DND-41 (cell line): Measurements from ENCODE around the gene SAMD4A.

Experiments
- ATAC-seq: fragments of 200-7000 bp; cut with Tn5 transposase; 3 replicates; pipeline ENCODE4 v1.9.1; 2021; ENCODE audit warnings: low read depth; ENCODE audit not compliant: insufficient read depth
- DNase-seq: peaks from one replicate; pipeline ENCODE4 v3.0.0-alpha.2; 2020
- H2AFZ ChIP-seq: 2 replicates; pipeline ENCODE4 v1.6.0; 2012; ENCODE audit warnings: low read depth, low read length
- H3K27ac ChIP-seq: 2 replicates; pipeline ENCODE4 v1.5.1; 2012; ENCODE audit warnings: low read length, inconsistent platforms
- H3K27me3 ChIP-seq: fragments of 200-600 bp; sonication (generic); 2 replicates; pipeline ENCODE4 v1.6.0; 2012; ENCODE audit warnings: low read length, mild to moderate bottlenecking, inconsistent platforms; ENCODE audit not compliant: insufficient read depth, poor library complexity
- H3K36me3 ChIP-seq: 2 replicates; pipeline ENCODE4 v1.5.1; 2012; ENCODE audit warnings: low read length, inconsistent platforms; ENCODE audit not compliant: insufficient read depth
- H3K4me1 ChIP-seq: 2 replicates; pipeline ENCODE4 v1.5.1; 2012; ENCODE audit warnings: mild to moderate bottlenecking, low read length; ENCODE audit not compliant: insufficient read depth
- H3K4me2 ChIP-seq: 2 replicates; pipeline ENCODE4 v1.6.0; 2012; ENCODE audit warnings: mild to moderate bottlenecking, moderate library complexity, low read length, inconsistent platforms; ENCODE audit not compliant: insufficient read depth
- H3K4me3 ChIP-seq, 2 experiments: fragments of 200-600 bp in 1 of 2; shearing (Covaris generic) in 1 of 2; 2 replicates each; pipeline ENCODE4 v1.5.1; 2012 to 2016; ENCODE audit warnings: inconsistent platforms in 2 of 2, low read length in 2 of 2, mild to moderate bottlenecking in 2 of 2, low read depth in 1 of 2, moderate library complexity in 1 of 2
- H3K79me2 ChIP-seq: 2 replicates; pipeline ENCODE4 v1.6.0; 2012; ENCODE audit warnings: low read length, inconsistent platforms; ENCODE audit not compliant: insufficient read depth
- H3K9ac ChIP-seq: 2 replicates; pipeline ENCODE4 v1.6.0; 2012; ENCODE audit warnings: low read depth, mild to moderate bottlenecking, inconsistent platforms, low read length, moderate library complexity
- H3K9me3 ChIP-seq: 2 replicates; pipeline ENCODE4 v1.5.1; 2012; ENCODE audit warnings: low read length, moderate library complexity, mild to moderate bottlenecking, inconsistent platforms; ENCODE audit not compliant: insufficient read depth, severe bottlenecking
- H4K20me1 ChIP-seq: 2 replicates; pipeline ENCODE4 v1.6.0; 2012; ENCODE audit warnings: low read length; ENCODE audit not compliant: insufficient read depth
- EZH2 ChIP-seq: IDR thresholded peaks from 3 replicates; pipeline ENCODE4 v1.6.1; 2012; ENCODE audit warnings: borderline replicate concordance, low read depth, mild to moderate bottlenecking, moderate library complexity, low read length, inconsistent platforms; ENCODE audit not compliant: severe bottlenecking
- TF ChIP-seq, protein P1 (sequence below): IDR thresholded peaks from 2 replicates; pipeline ENCODE4 v1.5.1; 2012; ENCODE audit warnings: borderline replicate concordance, low read length, moderate library complexity, mild to moderate bottlenecking; ENCODE audit not compliant: poor library complexity, severe bottlenecking; ENCODE audit errors: extremely low read depth

The SAMD4A gene

DNA sequence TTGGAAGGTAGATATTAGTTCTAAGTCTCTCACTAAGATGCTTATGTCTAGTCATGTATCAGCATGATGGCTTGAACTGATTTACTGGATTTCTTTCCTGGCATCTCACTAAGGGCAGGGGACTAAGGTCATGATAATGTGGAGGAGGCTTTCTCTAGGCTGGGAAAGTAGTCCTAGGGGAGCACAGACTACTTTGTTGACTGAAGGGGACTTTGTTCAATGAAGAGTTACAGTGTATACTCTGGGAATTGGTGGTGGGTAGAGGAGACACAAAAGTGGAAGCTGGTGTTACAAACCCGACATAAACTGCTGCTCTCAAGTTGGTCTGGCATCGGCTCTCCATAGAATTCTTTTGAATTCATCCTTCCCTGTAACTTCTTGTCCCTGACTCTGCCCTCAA, 75.2 kb downstream of the SAMD4A start:
- Histone ChIP-seq H3K9ac (no peak overlapping the region), H3K4me3 (no peak overlapping the region), H3K36me3 (no peaks in the 10 kb centered on the region), H4K20me1 (no peaks in the 10 kb centered on the region), H3K9me3 (no peaks in the 10 kb centered on the region), H3K4me2 (no peak overlapping the region), H3K27ac (no peak overlapping the region), H2AFZ (no peak overlapping the region), H3K79me2 (no peaks in the 10 kb centered on the region), H3K4me1 (no peaks in the 10 kb centered on the region), H3K27me3 (peaks cover 49% of the 10 kb centered on the region)
- DNase-seq: no peak
- no peak for ATAC-seq
- TF ChIP-seq, protein P1, sequence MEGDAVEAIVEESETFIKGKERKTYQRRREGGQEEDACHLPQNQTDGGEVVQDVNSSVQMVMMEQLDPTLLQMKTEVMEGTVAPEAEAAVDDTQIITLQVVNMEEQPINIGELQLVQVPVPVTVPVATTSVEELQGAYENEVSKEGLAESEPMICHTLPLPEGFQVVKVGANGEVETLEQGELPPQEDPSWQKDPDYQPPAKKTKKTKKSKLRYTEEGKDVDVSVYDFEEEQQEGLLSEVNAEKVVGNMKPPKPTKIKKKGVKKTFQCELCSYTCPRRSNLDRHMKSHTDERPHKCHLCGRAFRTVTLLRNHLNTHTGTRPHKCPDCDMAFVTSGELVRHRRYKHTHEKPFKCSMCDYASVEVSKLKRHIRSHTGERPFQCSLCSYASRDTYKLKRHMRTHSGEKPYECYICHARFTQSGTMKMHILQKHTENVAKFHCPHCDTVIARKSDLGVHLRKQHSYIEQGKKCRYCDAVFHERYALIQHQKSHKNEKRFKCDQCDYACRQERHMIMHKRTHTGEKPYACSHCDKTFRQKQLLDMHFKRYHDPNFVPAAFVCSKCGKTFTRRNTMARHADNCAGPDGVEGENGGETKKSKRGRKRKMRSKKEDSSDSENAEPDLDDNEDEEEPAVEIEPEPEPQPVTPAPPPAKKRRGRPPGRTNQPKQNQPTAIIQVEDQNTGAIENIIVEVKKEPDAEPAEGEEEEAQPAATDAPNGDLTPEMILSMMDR: no peak
- TF ChIP-seq EZH2: no peak

DNA sequence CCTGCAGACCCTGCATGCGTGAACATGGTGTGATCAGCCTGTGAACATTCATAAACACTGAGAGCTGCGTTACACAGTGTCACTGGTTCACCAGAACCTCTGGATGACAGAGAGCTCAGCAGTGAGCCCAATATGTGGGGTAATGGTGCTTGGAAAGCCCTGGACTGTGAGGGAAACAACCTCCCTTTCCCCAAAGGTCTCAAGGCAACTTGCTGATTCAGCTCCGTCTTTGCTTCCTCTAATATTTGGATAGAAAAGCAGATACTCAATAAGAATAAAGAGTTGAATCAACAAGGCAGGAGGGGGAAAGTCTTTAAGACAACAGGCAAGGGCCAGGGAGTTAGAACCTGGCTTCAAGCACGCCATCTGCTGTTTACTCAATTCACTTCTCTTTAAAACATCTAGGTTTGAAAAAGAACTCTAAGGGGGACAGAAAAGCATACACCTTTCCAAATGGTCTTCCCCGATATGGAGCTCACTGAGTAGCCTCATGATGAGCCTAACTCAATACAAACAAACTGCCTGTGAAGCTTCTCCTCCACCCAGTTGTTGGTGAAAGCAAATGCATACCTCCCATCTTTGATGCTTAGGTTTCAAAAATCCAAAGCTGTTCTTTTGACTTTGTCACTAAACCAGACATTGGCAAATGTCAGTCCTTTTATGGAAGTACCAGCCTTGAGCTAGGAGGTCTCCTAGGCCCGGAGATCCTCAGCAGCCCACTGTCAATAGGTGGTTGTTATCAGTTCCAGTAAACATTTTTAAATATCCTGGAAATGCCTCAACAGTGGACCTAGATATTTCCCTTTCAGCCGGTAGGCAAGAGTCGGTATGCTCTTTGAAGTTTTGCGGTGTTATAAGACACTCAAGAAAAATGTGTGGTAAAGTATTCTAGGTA, 76.1 kb downstream of the SAMD4A start:
- no peak for ATAC-seq
- Histone ChIP-seq H4K20me1 (no peaks in the 10 kb centered on the region), H3K4me1 (no peaks in the 10 kb centered on the region), H3K9ac (no peak overlapping the region), H2AFZ (no peak overlapping the region), H3K36me3 (no peaks in the 10 kb centered on the region), H3K79me2 (no peaks in the 10 kb centered on the region), H3K4me2 (no peak overlapping the region), H3K9me3 (no peaks in the 10 kb centered on the region), H3K27ac (no peak overlapping the region), H3K4me3 (no peak overlapping the region), H3K27me3 (peaks cover 55% of the 10 kb centered on the region)
- no peak for TF ChIP-seq EZH2
- TF ChIP-seq, protein P1: peak; percentile 20
- DNase-seq: no peak

DNA sequence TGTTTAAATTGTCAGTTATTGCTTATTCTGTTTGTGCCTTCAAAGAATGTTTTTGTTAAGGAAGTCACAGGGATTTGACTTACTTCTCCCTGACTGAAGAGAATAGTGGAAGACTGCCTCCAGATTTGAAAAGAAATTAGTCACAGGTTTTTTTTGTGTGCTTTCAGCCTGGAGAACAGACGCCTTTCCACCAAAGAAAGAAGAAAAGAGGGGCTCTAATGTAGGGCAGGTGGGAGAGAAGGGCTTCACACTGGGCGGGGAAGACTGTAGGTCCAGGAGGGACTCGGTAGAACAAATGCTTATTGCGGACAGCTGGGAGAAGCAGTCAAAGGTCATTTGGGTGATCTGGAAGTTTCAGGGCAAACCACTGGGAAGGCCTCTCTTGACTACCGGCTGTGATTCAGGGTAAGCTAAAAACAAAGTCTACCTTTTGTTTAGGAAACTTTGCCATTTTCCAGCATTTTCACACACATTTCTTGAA, 76.8 kb downstream of the SAMD4A start:
- Histone ChIP-seq H3K27ac (no peak overlapping the region), H3K79me2 (no peaks in the 10 kb centered on the region), H3K27me3 (peaks cover 62% of the 10 kb centered on the region), H3K4me2 (no peak overlapping the region), H3K36me3 (no peaks in the 10 kb centered on the region), H3K9me3 (no peaks in the 10 kb centered on the region), H3K4me1 (no peaks in the 10 kb centered on the region), H4K20me1 (no peaks in the 10 kb centered on the region), H3K4me3 (no peak overlapping the region), H2AFZ (no peak overlapping the region), H3K9ac (no peak overlapping the region)
- DNase-seq (no peak), ATAC-seq (no peak)
- TF ChIP-seq, protein P1: no peak
